Activated naive CD8-positive, alpha-beta T cell treated with anti-CD3 and anti-CD28 coated beads for 36 hours (primary cell): ENCODE data around the gene UFL1. TPM values are rescaled to one million over a fixed set of nuclear protein-coding genes. Genes with fewer than 3 reads are reported as not detected.
"Not testable (repeated sequence)": the region's sequence is repeated elsewhere in the genome, so short reads cannot be mapped to it uniquely, and the experiment has no call there.

Source experiments
- DNase-seq: peaks from one replicate; pipeline ENCODE4 v3.0.0; 2021
- H3K27ac Mint-ChIP-seq: one replicate; pipeline ENCODE4 v1.8.0; 2022; ENCODE audit warnings: mild to moderate bottlenecking, moderate library complexity, mixed read lengths
- H3K27me3 Mint-ChIP-seq: one replicate; pipeline ENCODE4 v1.8.0; 2022; ENCODE audit warnings: mild to moderate bottlenecking, mixed read lengths
- H3K36me3 Mint-ChIP-seq: one replicate; pipeline ENCODE4 v1.8.0; 2021; ENCODE audit warnings: mild to moderate bottlenecking, mixed read lengths
- H3K4me1 Mint-ChIP-seq: one replicate; pipeline ENCODE4 v1.8.0; 2021; ENCODE audit warnings: mixed read lengths
- H3K4me3 Mint-ChIP-seq: one replicate; pipeline ENCODE4 v1.8.0; 2022; ENCODE audit warnings: mild to moderate bottlenecking, moderate library complexity, mixed read lengths
- H3K9me3 Mint-ChIP-seq: one replicate; pipeline ENCODE4 v1.8.0; 2022; ENCODE audit warnings: mixed read lengths
- total RNA-seq, 2 experiments: library from RNA; stranded (reverse); gene quantifications; one replicate each; pipeline ENCODE4 v1.2.3, GENCODE V29; 2021

UFL1 gene
- 10 to 100 TPM; 29.4 to 29.9 TPM for total RNA-seq

DNA sequence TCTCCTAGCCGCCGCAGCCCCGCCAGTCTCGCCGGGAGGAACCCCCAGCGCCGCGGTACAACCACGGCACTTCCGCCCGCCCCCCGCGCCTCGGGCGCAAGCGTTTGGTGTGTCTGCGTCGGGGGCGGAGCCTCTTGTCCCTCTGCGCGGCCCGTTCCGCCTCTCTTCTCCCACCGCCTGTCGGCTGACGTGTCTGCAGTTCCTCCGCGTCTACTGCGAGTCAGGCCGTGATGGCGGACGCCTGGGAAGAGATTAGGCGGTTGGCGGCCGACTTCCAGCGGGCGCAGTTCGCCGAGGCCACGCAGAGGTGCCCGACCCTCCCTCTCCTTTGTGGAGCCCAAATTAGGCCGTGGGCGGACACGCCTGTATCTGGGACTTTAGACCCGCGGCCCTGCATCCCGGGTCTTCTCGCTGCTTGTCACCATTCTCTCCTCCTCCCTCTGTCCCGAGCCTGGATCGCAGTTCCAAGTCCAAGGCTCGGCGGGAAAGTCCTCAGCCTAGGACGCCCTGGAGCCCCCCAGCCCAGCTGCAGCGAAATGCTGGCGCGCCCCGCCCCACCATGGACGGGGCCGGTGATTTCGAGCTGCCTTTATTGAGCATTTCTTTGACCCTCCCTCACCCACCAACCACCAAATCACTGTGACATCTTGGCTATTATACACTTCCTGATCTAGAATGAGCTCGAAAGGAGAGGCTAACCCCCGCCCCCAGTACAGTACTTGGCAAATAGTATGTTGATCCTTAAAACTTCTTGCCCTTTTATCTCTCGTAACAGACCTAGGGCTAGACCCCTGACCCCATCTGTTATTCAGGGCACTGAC lies at the start of gene UFL1:
Gene UFL1 (plus strand): TSS at position 163 of the 821 bp plus-strand sequence. CDS start 68 bp downstream, at position 231.
- no peaks in the 10 kb centered on the region for H3K27me3 Mint-ChIP-seq

DNA sequence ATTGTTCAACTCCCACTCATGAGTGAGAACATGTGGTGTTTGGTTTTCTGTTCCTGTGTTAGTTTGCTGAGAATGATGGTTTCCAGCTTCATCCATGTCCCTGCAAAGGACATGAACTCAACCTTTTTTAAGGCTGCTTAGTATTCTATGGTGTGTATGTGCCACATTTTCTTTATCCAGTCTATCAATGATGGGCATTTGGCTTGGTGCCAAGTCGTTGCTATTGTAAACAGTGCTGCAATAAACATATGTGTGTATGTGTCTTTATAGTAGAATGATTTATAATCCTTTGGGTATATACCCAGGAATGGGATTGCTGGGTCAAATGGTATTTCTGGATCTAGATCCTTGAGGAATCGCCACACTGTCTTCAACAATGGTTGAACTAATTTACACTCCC lies 49.3 kb upstream of the UFL1 start:
- not testable (repeated sequence) for H3K27ac Mint-ChIP-seq, H3K27me3 Mint-ChIP-seq, DNase-seq, H3K4me3 Mint-ChIP-seq, H3K36me3 Mint-ChIP-seq, H3K4me1 Mint-ChIP-seq
- H3K9me3 Mint-ChIP-seq: peaks cover 20% of the 10 kb centered on the region

More for the DNA sequence above, at the start of gene UFL1:
- Mint-ChIP-seq H3K27ac (peak within 1 kb of the TSS; percentile 99), H3K36me3 (peaks cover 7% of the 10 kb centered on the region), H3K9me3 (no peaks in the 10 kb centered on the region), H3K4me1 (peaks cover 20% of the 10 kb centered on the region), H3K4me3 (peak within 1 kb of the TSS; percentile 99)
- DNase-seq: peak; percentile 95

GRCh38 chr6:96478695-96479094 lies 42.9 kb upstream of the UFL1 start:
- Mint-ChIP-seq H3K9me3 (peaks cover 35% of the 10 kb centered on the region), H3K27ac (no peak overlapping the region), H3K27me3 (no peaks in the 10 kb centered on the region), H3K4me3 (no peak overlapping the region), H3K4me1 (no peaks in the 10 kb centered on the region), H3K36me3 (no peaks in the 10 kb centered on the region)
- no peak for DNase-seq

DNA sequence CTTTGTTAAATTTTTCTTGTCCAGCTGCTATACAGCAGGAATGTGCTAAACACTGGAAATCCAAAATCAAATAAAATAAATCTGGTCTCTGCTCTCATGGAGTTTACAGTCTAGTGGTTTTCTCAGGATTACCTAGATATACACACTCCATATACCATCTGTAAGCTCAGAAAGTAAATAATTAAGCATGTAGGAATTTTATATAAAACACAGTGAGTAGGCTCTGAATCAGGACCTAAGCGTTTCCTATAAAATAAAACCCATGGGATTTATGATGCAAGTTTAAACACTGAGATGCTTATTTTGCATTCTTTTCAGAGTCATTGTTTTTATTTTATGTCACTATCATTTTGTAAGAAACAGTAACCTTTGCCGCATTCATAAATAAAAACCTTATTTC lies 29.7 kb upstream of the UFL1 start:
- no peak overlapping the region for H3K4me3 Mint-ChIP-seq
- H3K27me3 Mint-ChIP-seq: no peaks in the 10 kb centered on the region
- peaks cover 27% of the 10 kb centered on the region for H3K9me3 Mint-ChIP-seq
- peaks cover 6% of the 10 kb centered on the region for H3K36me3 Mint-ChIP-seq
- no peaks in the 10 kb centered on the region for H3K4me1 Mint-ChIP-seq
- H3K27ac Mint-ChIP-seq: no peak overlapping the region
- no peak for DNase-seq

DNA sequence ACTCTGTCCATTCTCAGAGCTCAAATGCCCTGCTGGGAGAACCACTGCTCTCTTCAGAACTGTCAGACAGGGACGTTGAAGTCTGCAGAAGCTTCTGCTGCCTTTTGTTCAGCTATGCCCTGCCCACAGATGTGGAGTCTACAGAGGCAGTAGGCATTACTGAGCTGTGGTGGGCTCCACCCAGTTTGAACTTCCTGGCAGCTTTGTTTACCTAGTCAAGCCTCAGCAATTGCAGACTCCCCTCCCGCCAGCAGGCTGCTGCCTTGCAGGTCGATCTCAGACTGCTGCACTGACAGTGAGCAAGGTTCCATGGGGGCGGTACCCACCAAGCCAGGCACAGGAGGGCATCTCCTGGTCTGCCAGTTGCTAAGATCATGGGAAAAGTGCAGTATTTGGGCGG lies 21.8 kb upstream of the UFL1 start:
- Mint-ChIP-seq H3K27me3 (no peaks in the 10 kb centered on the region), H3K36me3 (peaks cover 30% of the 10 kb centered on the region), H3K27ac (no peak overlapping the region), H3K4me3 (no peak overlapping the region), H3K9me3 (peaks cover 29% of the 10 kb centered on the region), H3K4me1 (peaks cover 11% of the 10 kb centered on the region)
- DNase-seq: no peak

GRCh38 chr6:96502915-96503314 lies 18.7 kb upstream of the UFL1 start:
- Mint-ChIP-seq H3K27ac (no peak overlapping the region), H3K9me3 (peaks cover 18% of the 10 kb centered on the region), H3K4me3 (no peak overlapping the region), H3K4me1 (peaks cover 10% of the 10 kb centered on the region), H3K36me3 (peaks cover 32% of the 10 kb centered on the region), H3K27me3 (no peaks in the 10 kb centered on the region)
- DNase-seq: no peak

- H3K9me3 Mint-ChIP-seq: peaks cover 17% of the 10 kb centered on the region
Observed at GRCh38 chr6:96505363-96505762, 16.2 kb upstream of the UFL1 start.

GRCh38 chr6:96509281-96509680 lies 12.3 kb upstream of the UFL1 start:
- H3K36me3 Mint-ChIP-seq: peaks cover 40% of the 10 kb centered on the region
- H3K27ac Mint-ChIP-seq: no peak overlapping the region
- H3K4me1 Mint-ChIP-seq: no peaks in the 10 kb centered on the region
- peaks cover 10% of the 10 kb centered on the region for H3K9me3 Mint-ChIP-seq
- DNase-seq: no peak
- H3K27me3 Mint-ChIP-seq: no peaks in the 10 kb centered on the region
- H3K4me3 Mint-ChIP-seq: no peak overlapping the region

More at GRCh38 chr6:96505363-96505762, 16.2 kb upstream of the UFL1 start:
- Mint-ChIP-seq H3K36me3 (peaks cover 37% of the 10 kb centered on the region), H3K4me3 (no peak overlapping the region), H3K27ac (no peak overlapping the region), H3K27me3 (no peaks in the 10 kb centered on the region), H3K4me1 (peaks cover 2% of the 10 kb centered on the region)
- DNase-seq: no peak

GRCh38 chr6:96520171-96521115 lies 1.2 kb upstream of the UFL1 start:
- DNase-seq: no peak
- H3K4me3 Mint-ChIP-seq: peak overlapping the region; percentile 99
- H3K36me3 Mint-ChIP-seq: peaks cover 2% of the 10 kb centered on the region
- no peaks in the 10 kb centered on the region for H3K9me3 Mint-ChIP-seq
- H3K27ac Mint-ChIP-seq: no peak overlapping the region
- no peaks in the 10 kb centered on the region for H3K27me3 Mint-ChIP-seq
- H3K4me1 Mint-ChIP-seq: peaks cover 19% of the 10 kb centered on the region

- Mint-ChIP-seq H3K4me1 (peaks cover 19% of the 10 kb centered on the region), H3K9me3 (no peaks in the 10 kb centered on the region), H3K36me3 (peaks cover 5% of the 10 kb centered on the region), H3K4me3 (peak overlapping the region; percentile 99), H3K27ac (peak overlapping the region; percentile 99), H3K27me3 (no peaks in the 10 kb centered on the region)
- no peak for DNase-seq
Observed at GRCh38 chr6:96521306-96521643, 331 bp upstream of the UFL1 start.

DNA sequence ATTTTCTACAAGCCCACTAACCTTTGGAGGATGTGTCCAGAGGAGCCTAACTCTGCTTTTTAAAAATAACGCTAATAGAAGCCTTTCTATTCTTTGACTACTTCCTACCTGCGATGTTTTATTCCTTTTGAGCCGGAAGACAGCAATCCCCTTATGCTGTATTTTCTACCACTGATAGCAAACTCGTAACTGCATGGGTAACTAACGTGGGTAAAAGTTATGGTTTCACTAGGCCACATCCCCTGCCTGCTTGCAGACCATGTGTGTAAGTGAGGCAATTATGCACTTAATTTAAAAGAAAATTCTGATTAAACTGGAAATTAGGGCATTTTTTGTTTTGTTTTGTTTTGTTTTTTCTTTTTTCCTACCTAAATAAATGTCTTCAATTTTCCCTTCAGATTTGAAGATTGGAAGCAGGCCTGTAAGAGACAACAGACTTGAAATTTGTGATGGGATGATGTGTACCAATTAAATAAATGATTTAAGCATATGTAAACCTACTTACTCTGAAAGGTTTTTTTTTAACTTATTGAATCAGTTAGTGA lies 931 bp downstream of the UFL1 start:
- peak overlapping the region; percentile 99 for H3K27ac Mint-ChIP-seq
- DNase-seq: no peak

GRCh38 chr6:96528193-96528592 lies 6.6 kb downstream of the UFL1 start:
- peaks cover 15% of the 10 kb centered on the region for H3K4me1 Mint-ChIP-seq
- no peak for DNase-seq
- no peak overlapping the region for H3K27ac Mint-ChIP-seq
- H3K36me3 Mint-ChIP-seq: peaks cover 30% of the 10 kb centered on the region
- no peak overlapping the region for H3K4me3 Mint-ChIP-seq
- no peaks in the 10 kb centered on the region for H3K9me3 Mint-ChIP-seq
- no peaks in the 10 kb centered on the region for H3K27me3 Mint-ChIP-seq

More for the DNA sequence above, 931 bp downstream of the UFL1 start:
- H3K9me3 Mint-ChIP-seq: no peaks in the 10 kb centered on the region
- no peaks in the 10 kb centered on the region for H3K27me3 Mint-ChIP-seq
- H3K36me3 Mint-ChIP-seq: peaks cover 11% of the 10 kb centered on the region
- H3K4me1 Mint-ChIP-seq: peaks cover 24% of the 10 kb centered on the region
- peak overlapping the region; percentile 99 for H3K4me3 Mint-ChIP-seq

DNA sequence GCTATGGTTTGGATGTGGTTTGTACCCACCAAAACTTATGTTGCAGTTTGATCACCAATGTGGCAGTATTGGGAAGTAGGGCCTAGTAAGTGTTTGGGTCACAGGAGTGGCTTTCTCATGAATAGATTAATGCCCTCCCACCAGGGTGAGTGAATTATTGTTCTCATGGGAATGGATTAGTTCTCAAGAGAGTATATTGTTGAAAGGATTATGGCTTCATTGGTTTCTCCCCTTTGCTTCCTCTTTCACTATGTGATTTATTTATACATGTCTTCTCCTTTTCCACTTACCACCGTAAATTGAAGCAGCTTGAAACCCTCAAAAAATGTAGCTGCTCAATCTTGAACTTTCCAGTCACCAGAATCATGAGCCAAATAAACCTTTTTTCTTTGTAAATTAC lies 10.8 kb downstream of the UFL1 start:
- Mint-ChIP-seq H3K27ac (no peak overlapping the region), H3K4me3 (no peak overlapping the region), H3K36me3 (peaks cover 23% of the 10 kb centered on the region), H3K27me3 (no peaks in the 10 kb centered on the region), H3K4me1 (peaks cover 10% of the 10 kb centered on the region), H3K9me3 (no peaks in the 10 kb centered on the region)
- no peak for DNase-seq

DNA sequence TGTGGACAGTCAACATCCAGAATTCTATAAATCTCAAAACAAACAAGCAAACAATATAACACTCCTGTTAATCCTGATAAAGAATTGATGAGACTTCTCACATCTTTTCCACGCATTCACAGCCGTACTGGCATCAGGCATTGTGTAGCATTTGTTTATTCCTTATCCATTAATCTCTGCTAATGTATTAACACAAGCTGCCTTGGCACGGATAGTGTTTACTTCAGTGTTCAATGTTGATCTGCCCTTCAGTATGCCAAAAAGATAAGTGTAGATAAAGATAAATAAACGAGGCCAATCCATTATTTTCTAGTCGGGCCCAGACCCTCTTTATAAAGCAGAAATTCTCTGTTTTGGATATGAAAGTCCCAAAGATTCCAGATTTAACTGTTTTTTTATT lies 16.1 kb downstream of the UFL1 start:
- Mint-ChIP-seq H3K9me3 (no peaks in the 10 kb centered on the region), H3K36me3 (peaks cover 11% of the 10 kb centered on the region), H3K27ac (no peak overlapping the region), H3K27me3 (no peaks in the 10 kb centered on the region), H3K4me3 (no peak overlapping the region), H3K4me1 (peaks cover 3% of the 10 kb centered on the region)
- no peak for DNase-seq

- no peak overlapping the region for H3K27ac Mint-ChIP-seq
- peaks cover 26% of the 10 kb centered on the region for H3K36me3 Mint-ChIP-seq
- DNase-seq: no peak
- no peak overlapping the region for H3K4me3 Mint-ChIP-seq
- no peaks in the 10 kb centered on the region for H3K27me3 Mint-ChIP-seq
- no peaks in the 10 kb centered on the region for H3K4me1 Mint-ChIP-seq
- no peaks in the 10 kb centered on the region for H3K9me3 Mint-ChIP-seq
Observed at GRCh38 chr6:96542702-96543101, 21.1 kb downstream of the UFL1 start.
